K562 (cell line): ENCODE measurements around the gene CEBPB. TPM values are rescaled to one million over a fixed set of nuclear protein-coding genes. Genes with fewer than 3 reads are reported as not detected.

Experiments used
- ATF1 ChIP-seq, 2 experiments: fragments of 450-650 bp in 1 of 2; IDR thresholded peaks; 2 replicates each; pipeline ENCODE4 v1.6.1; 2016; ENCODE audit warnings: missing compliant biosample characterization in 1 of 2, missing genetic modification characterization in 1 of 2
- CBX1 ChIP-seq: sonication (generic); IDR thresholded peaks from 2 replicates; pipeline ENCODE4 v1.6.1; 2016; ENCODE audit warnings: antibody characterized with exemption, low read depth, mild to moderate bottlenecking
- COPS2 ChIP-seq: fragments of 450-650 bp; conservative IDR thresholded peaks from 2 replicates; pipeline ENCODE4 v1.6.1; 2016; ENCODE audit warnings: mild to moderate bottlenecking, moderate library complexity
- CREB3 ChIP-seq: fragments of 450-650 bp; conservative IDR thresholded peaks from 2 replicates; pipeline ENCODE4 v1.6.1; 2016; ENCODE audit warnings: missing genetic modification characterization, low read depth, mild to moderate bottlenecking, missing compliant biosample characterization, moderate library complexity
- MGA ChIP-seq: fragments of 450-650 bp; IDR thresholded peaks from 2 replicates; pipeline ENCODE4 v1.6.1; 2016; ENCODE audit warnings: mild to moderate bottlenecking, moderate library complexity
- NFRKB ChIP-seq: fragments of 450-650 bp; IDR thresholded peaks from 2 replicates; pipeline ENCODE4 v1.6.1; 2016; ENCODE audit warnings: low read depth
- NR2F6 ChIP-seq: fragments of 450-650 bp; formaldehyde crosslinking; IDR thresholded peaks from 2 replicates; pipeline ENCODE4 v1.4.0; 2020; ENCODE audit warnings: mild to moderate bottlenecking
- TCF7L2 ChIP-seq: fragments of 150-350 bp; IDR thresholded peaks from 2 replicates; pipeline ENCODE4 v1.6.1; 2016; ENCODE audit warnings: low read depth, mild to moderate bottlenecking, low read length, moderate library complexity
- ZBTB5 ChIP-seq: fragments of 450-650 bp; IDR thresholded peaks from 2 replicates; pipeline ENCODE4 v1.6.1; 2017; ENCODE audit warnings: antibody characterized with exemption
- ZFX ChIP-seq: sonication (generic); formaldehyde crosslinking; IDR thresholded peaks from 2 replicates; pipeline ENCODE4 v1.8.0; 2022; ENCODE audit warnings: mild to moderate bottlenecking, missing genetic modification reagents, moderate library complexity
- ZNF3 ChIP-seq: fragments of 250-450 bp; sonication (Bioruptor Pico); IDR thresholded peaks from 2 replicates; pipeline ENCODE4 v1.5.0; 2021; ENCODE audit warnings: mild to moderate bottlenecking, moderate library complexity
- ZNF79 ChIP-seq: fragments of 250-450 bp; sonication (Bioruptor Pico); IDR thresholded peaks from 2 replicates; pipeline ENCODE4 v1.4.0; 2020; ENCODE audit warnings: low read depth, mild to moderate bottlenecking, moderate library complexity
- polyA plus RNA-seq, 8 experiments: library from polyadenylated mRNA; depleted of rRNA in 4 of 8; stranded (reverse) in 5 of 8; unstranded in 3 of 8; fragments of >200 nt; fragmentation: Nextera tagmentation in 2 of 8; fragmentation: Illumina TruSeq in 1 of 8; extraction: Ambion mirVana in 2 of 8; extraction: Trizol in 1 of 8; gene quantifications; 2 replicates each; pipeline versions ENCODE4 v1.2.1 to v1.2.3, GENCODE V29; 2011 to 2014; ENCODE audit warnings: inconsistent platforms in 1 of 8, missing spikeins in 1 of 8
- total RNA-seq, 7 experiments: library from RNA; depleted of rRNA in 6 of 7; stranded (reverse); fragments of >200 nt in 6 of 7; fragmentation: Illumina TruSeq in 2 of 7; extraction: Trizol in 2 of 7; gene quantifications; 2 replicates each; pipeline versions ENCODE4 v1.2.1 to v1.2.3, GENCODE V29; 2011 to 2021; ENCODE audit warnings: low replicate concordance in 1 of 7

CEBPB gene
- total and polyA plus RNA-seq, 9 of the 15 experiments (the other 6 are each of a cell fraction or from before 2014, with no cell fraction given), result 1.2 to 72.6 (median 7.8) TPM

GRCh38 chr20:50146732-50147662 is 43.6 kb upstream of the CEBPB start (continued):
- TF ChIP-seq MGA, result peak; percentile 49; the same call in 1 of the 2 replicates
- TF ChIP-seq CREB3 (tag), result peak; percentile 53; the same call in 1 of the 2 replicates
- no peak for TF ChIP-seq CBX1
- TF ChIP-seq TCF7L2, result no peak
- no peak for TF ChIP-seq ZBTB5
- TF ChIP-seq NFRKB, result 0 out of 2 replicates have a peak, but pooled peaks have one; percentile 64
- no peak for TF ChIP-seq COPS2
- TF ChIP-seq ZNF79 (CRISPR knock-in tag), result 0 out of 2 replicates have a peak, but pooled peaks have one; percentile 17
- no peak for TF ChIP-seq NR2F6 (CRISPR knock-in tag)
- no peak for TF ChIP-seq ATF1 (CRISPR knock-in tag; IDR thresholded peaks at IDR 0.05)
- TF ChIP-seq ATF1 (tag; IDR thresholded peaks at IDR 0.05), result peak; percentile 36; the same call in 1 of the 2 replicates
- peak; percentile 84 for TF ChIP-seq ZFX
- no peak for TF ChIP-seq ZNF3 (CRISPR knock-in tag)
